B cell (primary cell): ENCODE measurements around the gene SEMA3G. TPM values are rescaled to one million over a fixed set of nuclear protein-coding genes. Genes with fewer than 3 reads are reported as not detected.

Source experiments
- ATAC-seq: fragments of 200-7000 bp; cut with Tn5 transposase; one replicate; pipeline ENCODE4 v1.10.0; 2021; ENCODE audit warnings: low read depth, mild to moderate bottlenecking, moderate number of reproducible peaks, moderate library complexity
- CTCF ChIA-PET: fragments of 350-600 bp; sonication (Branson Sonifier 250); formaldehyde crosslinking; loops from one replicate; lab custom pipeline; 2021; ENCODE audit warnings: antibody characterized with exemption, inconsistent platforms; lab: Charles Lee
- POLR2A ChIA-PET: fragments of 350-600 bp; sonication (Branson Sonifier 250); formaldehyde crosslinking; loops from one replicate; lab custom pipeline; 2021; ENCODE audit warnings: antibody characterized with exemption; lab: Charles Lee
- DNase-seq: peaks from one replicate; pipeline ENCODE4 v3.0.0; 2013
- H2AFZ ChIP-seq: 2 replicates; pipeline ENCODE4 v1.6.1; 2012; ENCODE audit warnings: mild to moderate bottlenecking, low read depth, low read length; ENCODE audit not compliant: insufficient read depth, poor library complexity, severe bottlenecking
- H3K27ac ChIP-seq, 2 donors: 1 replicate in 1 of 2; 2 replicates in 1 of 2; pipeline ENCODE4 v1.5.1; 2012 to 2013; ENCODE audit warnings: low read length in 2 of 2, mild to moderate bottlenecking in 2 of 2, moderate library complexity in 1 of 2
- H3K27me3 ChIP-seq, 4 experiments: fragments of 200-600 bp in 1 of 4; sonication (generic) in 1 of 4; replicated peaks in 1 of 4; 1 replicate in 2 of 4; 2 replicates in 2 of 4; pipeline versions ENCODE4 v1.6.1 to v1.7.0; 2013 to 2016; ENCODE audit warnings: low read length in 3 of 4, mild to moderate bottlenecking in 2 of 4, mixed read lengths in 1 of 4, moderate library complexity in 1 of 4; ENCODE audit not compliant: insufficient read depth in 4 of 4, control insufficient read depth in 3 of 4; ENCODE audit errors: control extremely low read depth in 1 of 4
- H3K36me3 ChIP-seq, 2 experiments: replicated peaks in 1 of 2; 1 replicate in 1 of 2; 2 replicates in 1 of 2; pipeline versions ENCODE4 v1.6.1 to v1.7.1; 2013; ENCODE audit warnings: low read length in 1 of 2; ENCODE audit not compliant: insufficient read depth in 2 of 2, control insufficient read depth in 1 of 2; ENCODE audit errors: control extremely low read depth in 1 of 2, extremely low read depth in 1 of 2
- H3K4me1 ChIP-seq, 2 donors: fragments of 200-600 bp in 1 of 2; sonication (generic) in 1 of 2; 1 replicate in 1 of 2; 2 replicates in 1 of 2; pipeline versions ENCODE4 v1.5.1 to v1.6.1; 2013 to 2017; ENCODE audit warnings: low read length in 2 of 2; ENCODE audit not compliant: control insufficient read depth in 2 of 2, insufficient read depth in 2 of 2
- H3K4me2 ChIP-seq: replicated peaks from 2 replicates; pipeline ENCODE3; 2012; ENCODE audit warnings: mild to moderate bottlenecking, low read depth, low read length; ENCODE audit not compliant: poor library complexity, severe bottlenecking
- H3K4me3 ChIP-seq, 5 experiments: fragments of 200-600 bp in 1 of 5; sonication (generic) in 1 of 5; 1 replicate in 3 of 5; 2 replicates in 2 of 5; pipeline versions ENCODE4 v1.5.1 to v1.7.0; 2011 to 2016; ENCODE audit warnings: low read length in 4 of 5, mild to moderate bottlenecking in 4 of 5, low read depth in 2 of 5, control low read depth in 1 of 5, moderate library complexity in 1 of 5; ENCODE audit not compliant: insufficient read depth in 1 of 5; ENCODE audit errors: control extremely low read depth in 1 of 5, extremely low read depth in 1 of 5
- H3K79me2 ChIP-seq: fragments of 200-600 bp; sonication (generic); one replicate; pipeline ENCODE4 v1.6.0; 2016; ENCODE audit warnings: low read length; ENCODE audit not compliant: control insufficient read depth, insufficient read depth
- H3K9ac ChIP-seq: fragments of 200-600 bp; sonication (generic); 2 replicates; pipeline ENCODE4 v1.6.1; 2017; ENCODE audit warnings: mild to moderate bottlenecking, low read length, moderate library complexity
- H3K9me3 ChIP-seq, 3 donors: one replicate each; pipeline versions ENCODE4 v1.6.1 to v1.7.1; 2013; ENCODE audit warnings: low read length in 2 of 3; ENCODE audit not compliant: control insufficient read depth in 2 of 3, insufficient read depth in 1 of 3; ENCODE audit errors: control extremely low read depth in 1 of 3
- H4K20me1 ChIP-seq: 2 replicates; pipeline ENCODE4 v1.6.0; 2012; ENCODE audit warnings: mild to moderate bottlenecking, low read length; ENCODE audit not compliant: insufficient read depth, control insufficient read depth, poor library complexity, severe bottlenecking
- H3K27ac Mint-ChIP-seq: one replicate; pipeline ENCODE4 v1.8.0; 2021; ENCODE audit warnings: mixed read lengths
- H3K27me3 Mint-ChIP-seq: one replicate; pipeline ENCODE4 v1.8.0; 2021; ENCODE audit warnings: mixed read lengths
- H3K4me1 Mint-ChIP-seq: one replicate; pipeline ENCODE4 v1.8.0; 2021; ENCODE audit warnings: mixed read lengths
- H3K4me3 Mint-ChIP-seq: one replicate; pipeline ENCODE4 v1.8.0; 2021; ENCODE audit warnings: mixed read lengths
- H3K9me3 Mint-ChIP-seq: one replicate; pipeline ENCODE4 v1.8.0; 2022; ENCODE audit warnings: mixed read lengths; ENCODE audit not compliant: insufficient read depth
- EZH2 ChIP-seq: IDR thresholded peaks from 2 replicates; pipeline ENCODE4 v1.6.1; 2012; ENCODE audit warnings: borderline replicate concordance, low read depth, mild to moderate bottlenecking, moderate library complexity, low read length; ENCODE audit not compliant: insufficient read depth, poor library complexity, severe bottlenecking
- WGBS: methylation state at CpG from one replicate; pipeline ENCODE4 v1.1.5; 2013; ENCODE audit warnings: missing lambda C conversion rate; ENCODE audit not compliant: insufficient coverage; 5-methylcytosine and 5-hydroxymethylcytosine counted together
- intact Hi-C: fragments of 100-400 bp; cut with micrococcal nuclease; formaldehyde crosslinking; loops from one replicate; pipeline ENCODE4 v1.10.0; 2022
- polyA plus RNA-seq: library from polyadenylated mRNA; depleted of rRNA; stranded (reverse); fragments of >200 nt; gene quantifications from 2 replicates; pipeline ENCODE4 v1.2.3, GENCODE V29; 2012
- total RNA-seq, 2 donors: library from RNA; stranded (reverse); fragments of 120-200 nt in 1 of 2; gene quantifications; 1 replicate in 1 of 2; 2 replicates in 1 of 2; pipeline versions ENCODE4 v1.2.3 to v1.2.4, GENCODE V29; 2013 to 2022
- TF ChIP-seq, protein P1 (sequence below): fragments of 200-600 bp; IDR thresholded peaks from one replicate; pipeline ENCODE4 v1.8.0; 2022; ENCODE audit warnings: antibody characterized with exemption, mild to moderate bottlenecking

Gene SEMA3G
- total and polyA plus RNA-seq, 2 donors (not counting 1 experiment from before 2014, with no cell fraction given), result 0.10 to 0.42 TPM

DNA sequence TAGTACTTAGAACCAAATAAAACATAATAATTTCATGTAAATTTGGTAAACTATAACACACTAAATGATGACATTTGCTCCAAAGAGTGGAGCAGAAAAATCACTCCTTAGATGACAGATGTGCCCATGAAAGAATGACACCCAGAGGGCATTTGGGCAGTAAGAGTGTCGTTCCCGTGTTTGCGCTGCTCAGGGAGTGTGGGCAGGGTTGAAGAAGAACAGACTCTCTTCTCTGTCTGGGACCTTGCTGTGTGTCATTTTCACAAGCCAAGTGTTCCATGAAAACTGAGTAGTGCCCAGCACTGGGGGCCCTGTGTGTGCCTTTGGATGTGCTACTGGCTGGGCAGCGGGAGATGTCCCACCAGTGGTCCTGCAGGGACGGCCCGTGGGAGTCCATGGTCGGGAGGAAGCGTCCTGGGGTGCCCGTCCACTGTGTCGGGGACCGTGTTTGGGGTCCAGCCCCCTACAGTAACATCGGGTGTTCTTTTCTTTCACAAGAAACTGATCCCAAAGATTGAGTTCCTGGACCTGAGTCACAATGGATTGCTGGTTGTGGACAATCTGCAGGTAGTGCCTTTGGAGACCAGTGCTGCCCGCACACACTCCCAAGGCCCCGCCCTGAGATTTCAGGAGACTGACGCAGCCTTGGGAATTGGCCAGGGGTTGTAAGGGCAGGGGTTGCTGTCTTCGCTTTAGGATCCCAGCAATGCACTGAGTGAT lies 32.3 kb upstream of the SEMA3G start:
- no peaks in the 10 kb centered on the region for H3K4me1 Mint-ChIP-seq
- no peaks in the 10 kb centered on the region for H4K20me1 ChIP-seq
- H3K4me3 Mint-ChIP-seq, result no peak overlapping the region
- intact Hi-C loops, result no loop called here
- no peaks in the 10 kb centered on the region for H3K27me3 Mint-ChIP-seq
- H3K4me2 ChIP-seq, result no peak overlapping the region
- ChIA-PET CTCF (no interaction called here), POLR2A (no interaction called here)
- no peak overlapping the region for H3K4me3 ChIP-seq
- ATAC-seq (no peak), DNase-seq (no peak)
- no peak overlapping the region for H2AFZ ChIP-seq
- H3K27ac Mint-ChIP-seq, result no peak overlapping the region
- no peaks in the 10 kb centered on the region for H3K4me1 ChIP-seq
- H3K9me3 Mint-ChIP-seq, result no peaks in the 10 kb centered on the region
- peaks cover 1% of the 10 kb centered on the region for H3K79me2 ChIP-seq
- WGBS, result 99% methylated on average over 16 of the region's 16 CpGs
- no peak overlapping the region for H3K9ac ChIP-seq
- H3K27ac ChIP-seq, result no peak overlapping the region
- peaks cover 4 to 80% of the 10 kb centered on the region in 2 experiments for H3K36me3 ChIP-seq
- H3K9me3 ChIP-seq, result no peaks in the 10 kb centered on the region
- no peaks in the 10 kb centered on the region for H3K27me3 ChIP-seq
- TF ChIP-seq EZH2, result no peak
- TF ChIP-seq, protein P1, sequence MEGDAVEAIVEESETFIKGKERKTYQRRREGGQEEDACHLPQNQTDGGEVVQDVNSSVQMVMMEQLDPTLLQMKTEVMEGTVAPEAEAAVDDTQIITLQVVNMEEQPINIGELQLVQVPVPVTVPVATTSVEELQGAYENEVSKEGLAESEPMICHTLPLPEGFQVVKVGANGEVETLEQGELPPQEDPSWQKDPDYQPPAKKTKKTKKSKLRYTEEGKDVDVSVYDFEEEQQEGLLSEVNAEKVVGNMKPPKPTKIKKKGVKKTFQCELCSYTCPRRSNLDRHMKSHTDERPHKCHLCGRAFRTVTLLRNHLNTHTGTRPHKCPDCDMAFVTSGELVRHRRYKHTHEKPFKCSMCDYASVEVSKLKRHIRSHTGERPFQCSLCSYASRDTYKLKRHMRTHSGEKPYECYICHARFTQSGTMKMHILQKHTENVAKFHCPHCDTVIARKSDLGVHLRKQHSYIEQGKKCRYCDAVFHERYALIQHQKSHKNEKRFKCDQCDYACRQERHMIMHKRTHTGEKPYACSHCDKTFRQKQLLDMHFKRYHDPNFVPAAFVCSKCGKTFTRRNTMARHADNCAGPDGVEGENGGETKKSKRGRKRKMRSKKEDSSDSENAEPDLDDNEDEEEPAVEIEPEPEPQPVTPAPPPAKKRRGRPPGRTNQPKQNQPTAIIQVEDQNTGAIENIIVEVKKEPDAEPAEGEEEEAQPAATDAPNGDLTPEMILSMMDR, result no peak

DNA sequence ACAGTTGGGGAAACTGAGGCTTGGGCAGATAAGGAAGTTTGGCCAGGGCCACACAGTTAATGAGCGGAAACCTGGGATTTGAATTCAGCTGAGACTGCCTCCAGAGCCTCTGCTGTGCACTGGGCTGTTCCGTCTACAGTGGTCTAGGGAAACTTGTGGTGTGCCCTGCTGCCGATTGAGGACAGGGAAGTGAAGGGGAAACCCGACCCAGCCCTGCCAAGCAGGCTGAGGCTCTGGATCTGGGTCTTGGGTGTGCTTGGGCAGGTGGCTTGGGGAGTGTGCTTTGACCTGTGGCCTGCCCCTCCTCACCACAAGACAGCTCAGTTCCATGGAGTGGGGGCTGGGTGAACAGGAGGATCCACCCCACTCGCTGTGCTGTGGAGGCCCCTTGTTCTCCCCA lies 28.1 kb upstream of the SEMA3G start:
- 100% methylated on average over 2 of the region's 5 CpGs for WGBS
- H3K36me3 ChIP-seq, result peaks cover 2 to 59% of the 10 kb centered on the region in 2 experiments
- intact Hi-C loops, result no loop called here
- H3K27ac ChIP-seq, result no peak overlapping the region
- TF ChIP-seq, protein P1, result no peak
- TF ChIP-seq EZH2, result no peak
- H3K4me1 ChIP-seq, result no peaks in the 10 kb centered on the region
- DNase-seq (no peak), ATAC-seq (no peak)
- Mint-ChIP-seq H3K27me3 (no peaks in the 10 kb centered on the region), H3K4me3 (no peak overlapping the region), H3K27ac (no peak overlapping the region), H3K4me1 (no peaks in the 10 kb centered on the region), H3K9me3 (no peaks in the 10 kb centered on the region)
- H3K9me3 ChIP-seq, result no peaks in the 10 kb centered on the region
- H3K79me2 ChIP-seq, result peaks cover 3% of the 10 kb centered on the region
- H3K9ac ChIP-seq, result no peak overlapping the region
- H3K4me2 ChIP-seq, result no peak overlapping the region
- POLR2A ChIA-PET, result no interaction called here
- CTCF ChIA-PET, result interaction anchor here (1.3 to 1.7 kb wide), 3 partner anchors 11 to 63 kb away, joined by 4 to 6 read pairs (median 4); partner anchors contain the start of gene UQCC5
- H4K20me1 ChIP-seq, result peaks cover 6% of the 10 kb centered on the region
- H3K4me3 ChIP-seq, result no peak overlapping the region
- H2AFZ ChIP-seq, result no peak overlapping the region
- H3K27me3 ChIP-seq, result no peaks in the 10 kb centered on the region
